HepG2 (cell line): ENCODE results near the gene COBL.

Source experiments
- BRCA1 ChIP-seq: sonication (generic); formaldehyde crosslinking; IDR thresholded peaks from 2 replicates; pipeline ENCODE4 v1.4.0; 2020; ENCODE audit warnings: missing genetic modification reagents
- JUN ChIP-seq: sonication (generic); formaldehyde crosslinking; IDR thresholded peaks from 2 replicates; pipeline ENCODE4 v1.4.0; 2020; ENCODE audit warnings: mild to moderate bottlenecking, missing genetic modification reagents
- MLX ChIP-seq: IDR thresholded peaks from 2 replicates; pipeline ENCODE4 v1.6.1; 2016
- NBN ChIP-seq: fragments of 450-650 bp; conservative IDR thresholded peaks from 2 replicates; pipeline ENCODE4 v1.6.1; 2017
- POLR2A ChIP-seq, 2 experiments: IDR thresholded peaks; 2 replicates each; pipeline ENCODE4 v1.6.1; 2011; ENCODE audit warnings: low read depth in 2 of 2, low read length in 2 of 2, mild to moderate bottlenecking in 1 of 2, moderate library complexity in 1 of 2; ENCODE audit not compliant: insufficient read depth in 1 of 2
- RFXAP ChIP-seq: sonication (generic); formaldehyde crosslinking; IDR thresholded peaks from 2 replicates; pipeline ENCODE4 v1.4.0; 2020; ENCODE audit warnings: missing genetic modification reagents, borderline replicate concordance
- ZBTB10 ChIP-seq: sonication (generic); formaldehyde crosslinking; IDR thresholded peaks from 2 replicates; pipeline ENCODE4 v1.4.0; 2020; ENCODE audit warnings: missing genetic modification reagents, borderline replicate concordance
- ZHX1 ChIP-seq: sonication (generic); formaldehyde crosslinking; IDR thresholded peaks from 2 replicates; pipeline ENCODE4 v1.8.1; 2022; ENCODE audit warnings: low read depth, mild to moderate bottlenecking, missing genetic modification reagents
- ZNF543 ChIP-seq: sonication (generic); formaldehyde crosslinking; IDR thresholded peaks from 2 replicates; pipeline ENCODE4 v1.4.0; 2020; ENCODE audit warnings: mild to moderate bottlenecking, missing genetic modification reagents

GRCh38 chr7:51261950-51262795 is 54.4 kb downstream of the COBL start:
- TF ChIP-seq JUN (CRISPR knock-in tag), result no peak
- TF ChIP-seq MLX, result no peak
- no peak for TF ChIP-seq RFXAP (CRISPR knock-in tag)
- no peak for TF ChIP-seq POLR2A (IDR thresholded peaks at IDR 0.05; ENCODE audit: insufficient read depth in 1 of 2, low read depth in 2 of 2, low read length in 2 of 2)
- no peak for TF ChIP-seq ZBTB10 (CRISPR knock-in tag)
- TF ChIP-seq BRCA1 (CRISPR knock-in tag), result no peak
- no peak for TF ChIP-seq ZHX1 (CRISPR knock-in tag)
- no peak for TF ChIP-seq ZNF543
- no peak for TF ChIP-seq NBN
